Epithelial cell of esophagus (primary cell): ENCODE data around the gene TMEM59L.
"Not testable (repeated sequence)": the region's sequence is repeated elsewhere in the genome, so short reads cannot be mapped to it uniquely, and the experiment has no call there.

Experiments
- DNase-seq: peaks from one replicate; pipeline ENCODE4 v3.0.0; 2010; ENCODE audit warnings: low read depth
- H3K4me3 ChIP-seq: 2 replicates; pipeline ENCODE4 v1.5.1; 2011; ENCODE audit warnings: mild to moderate bottlenecking, low read length, control low read depth
- TF ChIP-seq, protein P1 (sequence below): IDR thresholded peaks from 2 replicates; pipeline ENCODE4 v1.5.1; 2011; ENCODE audit warnings: low read depth, mild to moderate bottlenecking, low read length, control low read depth, inconsistent platforms; ENCODE audit not compliant: insufficient read depth; ENCODE audit errors: missing control alignments

TMEM59L gene

DNA sequence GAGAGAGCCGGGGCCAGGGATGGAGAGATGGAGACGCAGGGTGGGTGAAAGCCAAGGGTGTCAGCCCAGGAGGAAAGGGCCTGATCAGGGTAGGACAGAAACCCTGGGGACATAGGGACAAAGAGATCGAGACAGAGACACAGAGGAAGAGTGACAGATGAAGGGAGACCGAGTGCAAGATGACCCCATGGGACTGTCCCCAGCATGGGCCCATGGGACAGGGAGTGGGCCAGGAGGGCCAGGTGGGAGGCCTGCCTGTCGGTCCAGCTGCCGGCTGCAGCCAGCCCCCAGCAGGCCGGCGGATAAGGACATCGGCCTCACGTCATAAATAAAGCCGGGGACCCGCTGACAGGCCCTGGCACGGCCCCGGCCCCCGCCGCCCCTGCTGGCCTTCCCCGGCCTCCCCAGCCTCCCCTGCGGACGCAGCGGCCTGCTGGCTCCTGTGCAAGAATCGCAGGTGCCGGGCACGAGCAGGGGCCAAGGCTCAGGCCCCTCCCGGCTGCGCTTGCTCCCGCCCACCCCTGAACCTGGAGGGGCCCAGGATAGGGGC, 17.8 kb upstream of the TMEM59L start:
- peak overlapping the region; percentile 26 for H3K4me3 ChIP-seq
- TF ChIP-seq, protein P1, sequence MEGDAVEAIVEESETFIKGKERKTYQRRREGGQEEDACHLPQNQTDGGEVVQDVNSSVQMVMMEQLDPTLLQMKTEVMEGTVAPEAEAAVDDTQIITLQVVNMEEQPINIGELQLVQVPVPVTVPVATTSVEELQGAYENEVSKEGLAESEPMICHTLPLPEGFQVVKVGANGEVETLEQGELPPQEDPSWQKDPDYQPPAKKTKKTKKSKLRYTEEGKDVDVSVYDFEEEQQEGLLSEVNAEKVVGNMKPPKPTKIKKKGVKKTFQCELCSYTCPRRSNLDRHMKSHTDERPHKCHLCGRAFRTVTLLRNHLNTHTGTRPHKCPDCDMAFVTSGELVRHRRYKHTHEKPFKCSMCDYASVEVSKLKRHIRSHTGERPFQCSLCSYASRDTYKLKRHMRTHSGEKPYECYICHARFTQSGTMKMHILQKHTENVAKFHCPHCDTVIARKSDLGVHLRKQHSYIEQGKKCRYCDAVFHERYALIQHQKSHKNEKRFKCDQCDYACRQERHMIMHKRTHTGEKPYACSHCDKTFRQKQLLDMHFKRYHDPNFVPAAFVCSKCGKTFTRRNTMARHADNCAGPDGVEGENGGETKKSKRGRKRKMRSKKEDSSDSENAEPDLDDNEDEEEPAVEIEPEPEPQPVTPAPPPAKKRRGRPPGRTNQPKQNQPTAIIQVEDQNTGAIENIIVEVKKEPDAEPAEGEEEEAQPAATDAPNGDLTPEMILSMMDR = no peak

DNA sequence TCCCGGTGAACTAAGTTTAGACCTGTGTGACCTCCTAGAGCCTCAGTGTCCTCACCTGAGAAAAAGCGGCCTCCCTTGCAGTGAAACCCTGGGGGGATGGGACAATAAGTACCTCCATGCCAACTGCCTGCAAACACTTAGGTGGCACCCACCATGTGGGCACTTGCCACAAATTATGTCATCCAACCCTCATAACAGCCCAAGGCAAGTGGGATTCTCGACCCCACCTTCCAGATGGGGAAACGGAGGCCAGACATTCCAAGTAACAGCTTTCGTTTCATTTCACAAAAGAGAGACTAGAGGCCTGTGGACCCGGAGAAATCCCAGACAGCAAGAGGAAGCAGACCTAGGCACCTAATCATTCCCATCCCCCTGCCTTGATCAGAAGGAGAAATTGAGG, 17.2 kb upstream of the TMEM59L start:
- no peak for DNase-seq
- no peak overlapping the region for H3K4me3 ChIP-seq
- TF ChIP-seq, protein P1 = no peak

More for the DNA sequence above, 17.8 kb upstream of the TMEM59L start:
- DNase-seq = no peak

DNA sequence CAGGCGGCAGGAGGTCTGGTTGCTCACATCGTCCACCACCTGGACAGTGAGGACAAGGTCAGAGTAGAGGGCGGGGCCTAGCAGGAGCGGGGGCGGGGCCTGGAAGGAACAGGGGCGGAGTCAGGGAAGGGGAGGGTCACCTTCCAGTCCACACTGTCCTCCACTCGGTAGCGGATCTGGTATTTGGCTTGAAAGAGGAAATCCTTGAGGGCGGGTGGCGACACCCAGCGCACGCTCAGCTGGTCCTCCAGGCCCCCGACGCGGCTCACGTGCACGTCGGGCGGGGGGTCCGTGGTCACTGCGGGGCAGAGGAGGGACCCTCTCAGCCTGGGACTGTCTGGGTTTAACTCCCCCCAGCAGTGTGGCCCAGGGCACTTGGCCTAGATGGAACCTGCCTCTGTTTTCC, 15.9 kb upstream of the TMEM59L start:
- TF ChIP-seq, protein P1 = no peak
- no peak overlapping the region for H3K4me3 ChIP-seq
- DNase-seq = no peak

DNA sequence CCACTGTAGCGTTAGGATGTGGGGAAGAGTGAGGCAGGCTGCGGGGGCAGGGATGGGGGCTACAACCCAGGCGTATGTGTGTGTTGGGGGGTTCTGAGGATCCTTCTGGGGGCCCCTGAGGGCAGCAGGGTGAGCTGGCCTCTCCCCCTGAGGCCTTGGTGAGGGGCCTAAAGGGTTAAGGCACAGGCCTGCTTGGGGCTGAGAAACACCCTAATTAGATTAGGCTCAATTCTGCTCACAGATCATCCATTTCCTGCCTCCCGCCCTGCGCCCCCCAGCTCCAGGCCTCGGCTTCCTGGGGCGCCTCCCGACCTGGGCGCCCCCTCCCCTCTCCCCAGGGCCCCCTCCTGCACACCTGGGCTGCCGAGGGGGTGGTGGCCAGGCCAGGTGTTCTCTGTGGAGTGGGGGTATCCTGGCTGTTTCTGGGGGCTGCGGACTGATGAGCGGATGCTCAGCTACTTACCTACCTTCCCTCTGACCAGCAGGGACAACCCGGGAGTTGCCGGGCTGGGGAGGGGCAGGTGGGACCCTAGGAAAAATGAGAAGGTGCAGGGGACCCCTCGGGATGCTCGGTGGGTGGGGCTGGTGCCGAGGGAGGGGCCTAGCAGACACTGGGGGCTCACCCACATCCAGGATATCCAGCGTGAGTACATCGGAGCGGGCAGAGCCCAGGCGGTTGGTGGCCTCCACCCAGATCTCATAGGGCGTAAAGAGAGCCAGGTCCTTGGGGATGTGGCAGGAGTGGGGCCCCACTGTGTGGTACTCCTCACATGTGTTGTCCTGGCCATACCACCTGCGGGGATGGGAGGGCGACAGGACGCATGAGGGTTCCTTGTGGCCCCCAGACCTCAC, 14.6 kb upstream of the TMEM59L start:
- TF ChIP-seq, protein P1 = no peak
- no peak for DNase-seq
- no peak overlapping the region for H3K4me3 ChIP-seq

DNA sequence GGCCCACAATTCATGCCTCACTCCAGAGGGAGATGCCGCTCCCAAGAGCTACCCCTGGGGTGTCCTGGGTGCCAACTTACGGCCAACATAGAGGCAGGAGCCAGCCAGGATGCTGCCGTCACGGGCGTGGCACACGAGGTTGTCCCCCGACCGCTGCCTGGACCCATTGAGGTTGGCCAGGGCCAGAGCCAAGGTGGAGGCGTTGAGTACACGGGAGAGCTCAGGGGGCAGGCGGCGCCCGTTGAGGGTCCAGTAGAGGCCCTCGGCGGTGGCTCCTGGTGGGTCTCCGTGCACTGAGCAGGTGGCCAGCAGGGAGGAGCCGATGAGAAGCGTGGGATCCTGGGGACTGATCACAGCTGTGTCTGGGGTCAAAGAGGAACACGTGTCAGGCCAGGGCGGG, 13.2 kb upstream of the TMEM59L start:
- H3K4me3 ChIP-seq = no peak overlapping the region
- TF ChIP-seq, protein P1 = no peak
- DNase-seq = no peak

DNA sequence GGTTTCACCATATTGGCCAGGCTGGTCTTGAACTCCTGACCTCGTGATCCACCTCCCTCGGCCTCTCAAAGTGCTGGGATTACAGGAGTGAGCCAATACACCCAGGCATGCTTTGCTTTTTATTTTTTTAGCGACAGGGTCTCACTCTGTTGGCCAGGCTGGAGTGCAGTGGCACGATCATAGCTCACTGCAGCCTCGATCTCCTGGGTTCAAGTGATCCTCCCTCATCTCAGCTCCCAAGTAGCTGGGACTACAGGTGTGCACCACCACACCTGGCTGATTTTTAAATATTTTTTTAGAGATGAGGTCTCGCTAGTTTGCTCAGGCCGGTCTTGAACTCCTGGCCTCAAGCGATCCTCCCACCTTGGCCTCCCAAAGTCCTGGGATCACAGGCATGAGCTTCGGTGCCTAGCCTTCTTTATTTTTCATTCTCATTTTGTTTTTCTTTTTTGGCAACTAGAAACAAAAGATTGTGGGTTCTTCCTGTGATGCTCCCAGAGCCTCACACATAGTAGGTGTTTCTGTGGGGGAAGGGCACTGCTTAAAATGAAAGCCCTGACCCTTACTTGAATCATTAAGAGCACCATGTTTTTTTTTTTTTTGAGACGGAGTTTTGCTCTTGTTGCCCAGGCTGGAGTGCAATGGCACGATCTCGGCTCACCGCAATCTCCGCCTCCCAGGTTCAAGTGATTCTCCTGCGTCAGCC, 11.8 kb upstream of the TMEM59L start:
- not testable (repeated sequence) for DNase-seq, H3K4me3 ChIP-seq

DNA sequence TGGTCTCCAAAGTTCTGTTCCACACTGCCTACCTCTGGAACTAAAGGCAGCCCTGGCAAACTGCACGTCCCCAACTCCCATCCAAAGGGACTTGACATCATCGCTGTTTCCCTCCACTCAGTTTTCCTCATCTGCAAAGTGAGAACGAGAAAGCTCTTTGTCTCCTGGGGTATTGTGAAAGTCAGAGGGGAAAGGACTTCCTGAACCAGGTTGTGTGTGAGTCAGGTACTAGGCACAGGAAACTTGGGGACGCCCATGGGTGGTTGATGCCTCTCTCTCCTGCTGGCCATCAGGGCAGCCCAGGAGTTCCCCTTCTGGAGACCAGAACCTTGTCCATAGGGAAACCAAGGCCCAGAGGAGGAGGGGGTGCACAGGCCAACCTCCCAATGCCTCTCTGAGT, 10.8 kb upstream of the TMEM59L start:
- DNase-seq = peak; percentile 58
- TF ChIP-seq, protein P1 = no peak
- no peak overlapping the region for H3K4me3 ChIP-seq
